K562 (cell line): ENCODE data around the gene TRUB2. TPM values are rescaled to one million over a fixed set of nuclear protein-coding genes. Genes with fewer than 3 reads are reported as not detected.

ENCODE experiments used
- CBX2 ChIP-seq: fragments of 200-600 bp; sonication (generic); IDR thresholded peaks from one replicate; pipeline ENCODE4 v1.6.1; 2012; ENCODE audit warnings: mild to moderate bottlenecking, low read length, inconsistent platforms; ENCODE audit not compliant: insufficient read depth, poor library complexity, severe bottlenecking
- FOXJ2 ChIP-seq: fragments of 200-800 bp; sonication (Bioruptor generic); IDR thresholded peaks from 2 replicates; pipeline ENCODE4 v1.6.1; 2016; ENCODE audit warnings: missing genetic modification characterization, missing compliant biosample characterization
- NCOA4 ChIP-seq: fragments of 450-650 bp; IDR thresholded peaks from 2 replicates; pipeline ENCODE4 v1.6.1; 2018; ENCODE audit warnings: mild to moderate bottlenecking; ENCODE audit not compliant: partially characterized antibody
- POLR2H ChIP-seq: IDR thresholded peaks from 2 replicates; pipeline ENCODE4 v1.6.1; 2016; ENCODE audit warnings: missing genetic modification characterization, low read depth, mild to moderate bottlenecking, control low read depth, missing compliant biosample characterization, moderate library complexity
- RAD51 ChIP-seq: fragments of 450-650 bp; IDR thresholded peaks from 2 replicates; pipeline ENCODE4 v1.7.1; 2016; ENCODE audit warnings: low read depth, mild to moderate bottlenecking, borderline replicate concordance
- RFX5 ChIP-seq: IDR thresholded peaks from 2 replicates; pipeline ENCODE4 v1.6.1; 2011; ENCODE audit warnings: low read depth, mild to moderate bottlenecking, improper control_type of control experiment, low read length
- RHOXF2B ChIP-seq: fragments of 250-450 bp; sonication (Bioruptor Pico); conservative IDR thresholded peaks from 2 replicates; pipeline ENCODE4 v1.5.1; 2021
- SP2 ChIP-seq: IDR thresholded peaks from 2 replicates; pipeline ENCODE4 v1.6.1; 2011; ENCODE audit warnings: mild to moderate bottlenecking, low read depth, low read length, moderate library complexity; ENCODE audit not compliant: poor library complexity, severe bottlenecking; ENCODE audit errors: extremely low read depth
- SRSF7 ChIP-seq: fragments of 200-400 bp; formaldehyde crosslinking; optimal IDR thresholded peaks from 2 replicates; pipeline ENCODE3; 2017; ENCODE audit warnings: mild to moderate bottlenecking, low read depth, low read length
- TAF15 ChIP-seq: fragments of 200-400 bp; formaldehyde crosslinking; IDR thresholded peaks from 2 replicates; pipeline ENCODE4 v1.6.1; 2017; ENCODE audit warnings: mild to moderate bottlenecking, low read depth, low read length, moderate library complexity
- XRCC4 ChIP-seq: IDR thresholded peaks from one replicate; pipeline ENCODE4 v1.6.1; 2011; ENCODE audit not compliant: insufficient read depth, insufficient read length; ENCODE audit errors: extremely low read depth
- ZSCAN32 ChIP-seq: fragments of 450-650 bp; formaldehyde crosslinking; IDR thresholded peaks from 2 replicates; pipeline ENCODE4 v1.4.0; 2020; ENCODE audit warnings: mild to moderate bottlenecking, moderate library complexity
- polyA plus RNA-seq, 8 experiments: library from polyadenylated mRNA; depleted of rRNA in 4 of 8; stranded (reverse) in 5 of 8; unstranded in 3 of 8; fragments of >200 nt; fragmentation: Nextera tagmentation in 2 of 8; fragmentation: Illumina TruSeq in 1 of 8; extraction: Ambion mirVana in 2 of 8; extraction: Trizol in 1 of 8; gene quantifications; 2 replicates each; pipeline versions ENCODE4 v1.2.1 to v1.2.3, GENCODE V29; 2011 to 2014; ENCODE audit warnings: inconsistent platforms in 1 of 8, missing spikeins in 1 of 8
- total RNA-seq, 7 experiments: library from RNA; depleted of rRNA in 6 of 7; stranded (reverse); fragments of >200 nt in 6 of 7; fragmentation: Illumina TruSeq in 2 of 7; extraction: Trizol in 2 of 7; gene quantifications; 2 replicates each; pipeline versions ENCODE4 v1.2.1 to v1.2.3, GENCODE V29; 2011 to 2021; ENCODE audit warnings: low replicate concordance in 1 of 7
- TF ChIP-seq, protein P1 (sequence below): fragments of 450-650 bp; IDR thresholded peaks from 2 replicates; pipeline ENCODE4 v1.6.1; 2016; ENCODE audit warnings: mild to moderate bottlenecking, moderate library complexity

The TRUB2 gene
- total and polyA plus RNA-seq, 9 of the 15 experiments (the other 6 are each of a cell fraction or from before 2014, with no cell fraction given) = 9.3 to 110 (median 63.0) TPM

- TF ChIP-seq SP2 = peak; percentile 4
- no peak for TF ChIP-seq ZSCAN32 (CRISPR knock-in tag)
- no peak for TF ChIP-seq CBX2
- TF ChIP-seq RHOXF2B (CRISPR knock-in tag) = peak; percentile 70; the same call in 1 of the 2 replicates
- no peak for TF ChIP-seq XRCC4
- TF ChIP-seq, protein P1, sequence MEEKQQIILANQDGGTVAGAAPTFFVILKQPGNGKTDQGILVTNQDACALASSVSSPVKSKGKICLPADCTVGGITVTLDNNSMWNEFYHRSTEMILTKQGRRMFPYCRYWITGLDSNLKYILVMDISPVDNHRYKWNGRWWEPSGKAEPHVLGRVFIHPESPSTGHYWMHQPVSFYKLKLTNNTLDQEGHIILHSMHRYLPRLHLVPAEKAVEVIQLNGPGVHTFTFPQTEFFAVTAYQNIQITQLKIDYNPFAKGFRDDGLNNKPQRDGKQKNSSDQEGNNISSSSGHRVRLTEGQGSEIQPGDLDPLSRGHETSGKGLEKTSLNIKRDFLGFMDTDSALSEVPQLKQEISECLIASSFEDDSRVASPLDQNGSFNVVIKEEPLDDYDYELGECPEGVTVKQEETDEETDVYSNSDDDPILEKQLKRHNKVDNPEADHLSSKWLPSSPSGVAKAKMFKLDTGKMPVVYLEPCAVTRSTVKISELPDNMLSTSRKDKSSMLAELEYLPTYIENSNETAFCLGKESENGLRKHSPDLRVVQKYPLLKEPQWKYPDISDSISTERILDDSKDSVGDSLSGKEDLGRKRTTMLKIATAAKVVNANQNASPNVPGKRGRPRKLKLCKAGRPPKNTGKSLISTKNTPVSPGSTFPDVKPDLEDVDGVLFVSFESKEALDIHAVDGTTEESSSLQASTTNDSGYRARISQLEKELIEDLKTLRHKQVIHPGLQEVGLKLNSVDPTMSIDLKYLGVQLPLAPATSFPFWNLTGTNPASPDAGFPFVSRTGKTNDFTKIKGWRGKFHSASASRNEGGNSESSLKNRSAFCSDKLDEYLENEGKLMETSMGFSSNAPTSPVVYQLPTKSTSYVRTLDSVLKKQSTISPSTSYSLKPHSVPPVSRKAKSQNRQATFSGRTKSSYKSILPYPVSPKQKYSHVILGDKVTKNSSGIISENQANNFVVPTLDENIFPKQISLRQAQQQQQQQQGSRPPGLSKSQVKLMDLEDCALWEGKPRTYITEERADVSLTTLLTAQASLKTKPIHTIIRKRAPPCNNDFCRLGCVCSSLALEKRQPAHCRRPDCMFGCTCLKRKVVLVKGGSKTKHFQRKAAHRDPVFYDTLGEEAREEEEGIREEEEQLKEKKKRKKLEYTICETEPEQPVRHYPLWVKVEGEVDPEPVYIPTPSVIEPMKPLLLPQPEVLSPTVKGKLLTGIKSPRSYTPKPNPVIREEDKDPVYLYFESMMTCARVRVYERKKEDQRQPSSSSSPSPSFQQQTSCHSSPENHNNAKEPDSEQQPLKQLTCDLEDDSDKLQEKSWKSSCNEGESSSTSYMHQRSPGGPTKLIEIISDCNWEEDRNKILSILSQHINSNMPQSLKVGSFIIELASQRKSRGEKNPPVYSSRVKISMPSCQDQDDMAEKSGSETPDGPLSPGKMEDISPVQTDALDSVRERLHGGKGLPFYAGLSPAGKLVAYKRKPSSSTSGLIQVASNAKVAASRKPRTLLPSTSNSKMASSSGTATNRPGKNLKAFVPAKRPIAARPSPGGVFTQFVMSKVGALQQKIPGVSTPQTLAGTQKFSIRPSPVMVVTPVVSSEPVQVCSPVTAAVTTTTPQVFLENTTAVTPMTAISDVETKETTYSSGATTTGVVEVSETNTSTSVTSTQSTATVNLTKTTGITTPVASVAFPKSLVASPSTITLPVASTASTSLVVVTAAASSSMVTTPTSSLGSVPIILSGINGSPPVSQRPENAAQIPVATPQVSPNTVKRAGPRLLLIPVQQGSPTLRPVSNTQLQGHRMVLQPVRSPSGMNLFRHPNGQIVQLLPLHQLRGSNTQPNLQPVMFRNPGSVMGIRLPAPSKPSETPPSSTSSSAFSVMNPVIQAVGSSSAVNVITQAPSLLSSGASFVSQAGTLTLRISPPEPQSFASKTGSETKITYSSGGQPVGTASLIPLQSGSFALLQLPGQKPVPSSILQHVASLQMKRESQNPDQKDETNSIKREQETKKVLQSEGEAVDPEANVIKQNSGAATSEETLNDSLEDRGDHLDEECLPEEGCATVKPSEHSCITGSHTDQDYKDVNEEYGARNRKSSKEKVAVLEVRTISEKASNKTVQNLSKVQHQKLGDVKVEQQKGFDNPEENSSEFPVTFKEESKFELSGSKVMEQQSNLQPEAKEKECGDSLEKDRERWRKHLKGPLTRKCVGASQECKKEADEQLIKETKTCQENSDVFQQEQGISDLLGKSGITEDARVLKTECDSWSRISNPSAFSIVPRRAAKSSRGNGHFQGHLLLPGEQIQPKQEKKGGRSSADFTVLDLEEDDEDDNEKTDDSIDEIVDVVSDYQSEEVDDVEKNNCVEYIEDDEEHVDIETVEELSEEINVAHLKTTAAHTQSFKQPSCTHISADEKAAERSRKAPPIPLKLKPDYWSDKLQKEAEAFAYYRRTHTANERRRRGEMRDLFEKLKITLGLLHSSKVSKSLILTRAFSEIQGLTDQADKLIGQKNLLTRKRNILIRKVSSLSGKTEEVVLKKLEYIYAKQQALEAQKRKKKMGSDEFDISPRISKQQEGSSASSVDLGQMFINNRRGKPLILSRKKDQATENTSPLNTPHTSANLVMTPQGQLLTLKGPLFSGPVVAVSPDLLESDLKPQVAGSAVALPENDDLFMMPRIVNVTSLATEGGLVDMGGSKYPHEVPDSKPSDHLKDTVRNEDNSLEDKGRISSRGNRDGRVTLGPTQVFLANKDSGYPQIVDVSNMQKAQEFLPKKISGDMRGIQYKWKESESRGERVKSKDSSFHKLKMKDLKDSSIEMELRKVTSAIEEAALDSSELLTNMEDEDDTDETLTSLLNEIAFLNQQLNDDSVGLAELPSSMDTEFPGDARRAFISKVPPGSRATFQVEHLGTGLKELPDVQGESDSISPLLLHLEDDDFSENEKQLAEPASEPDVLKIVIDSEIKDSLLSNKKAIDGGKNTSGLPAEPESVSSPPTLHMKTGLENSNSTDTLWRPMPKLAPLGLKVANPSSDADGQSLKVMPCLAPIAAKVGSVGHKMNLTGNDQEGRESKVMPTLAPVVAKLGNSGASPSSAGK = no peak
- TF ChIP-seq SRSF7 = no peak
- TF ChIP-seq RFX5 = no peak; the same call in none of the 2 replicates
- no peak; the same call in 1 of the 2 replicates for TF ChIP-seq RAD51
- no peak for TF ChIP-seq TAF15
- TF ChIP-seq FOXJ2 (tag) = no peak
- no peak for TF ChIP-seq POLR2H
- TF ChIP-seq NCOA4 = no peak
Observed at GRCh38 chr9:128339761-128340690, 17.8 kb upstream of the TRUB2 start, which contains the start of gene SLC27A4 (continued).
